Colonic mucosa (tissue), 4 donors: ENCODE results near the gene LRRC70. TPM values are rescaled to one million over a fixed set of nuclear protein-coding genes. Genes with fewer than 3 reads are reported as not detected.
"Not testable (repeated sequence)": the region's sequence is repeated elsewhere in the genome, so short reads cannot be mapped to it uniquely, and the experiment has no call there.

Experiments
- DNase-seq: peaks from one replicate; pipeline ENCODE4 v3.0.0-alpha.2; 2020
- H3K27ac ChIP-seq: fragments of 200-600 bp; one replicate; pipeline ENCODE4 v1.8.0; 2021
- H3K27me3 ChIP-seq: fragments of 200-600 bp; one replicate; pipeline ENCODE4 v1.8.0; 2021
- H3K36me3 ChIP-seq: fragments of 200-600 bp; one replicate; pipeline ENCODE4 v1.8.0; 2021
- H3K4me1 ChIP-seq: fragments of 200-600 bp; one replicate; pipeline ENCODE4 v1.8.0; 2021; ENCODE audit warnings: mild to moderate bottlenecking
- H3K4me3 ChIP-seq: fragments of 200-600 bp; one replicate; pipeline ENCODE4 v1.8.0; 2021
- H3K9ac ChIP-seq, 2 donors: one replicate each; pipeline ENCODE4 v1.7.0; 2013; ENCODE audit warnings: control low read depth in 2 of 2, low read depth in 2 of 2, low read length in 2 of 2
- H3K9me3 ChIP-seq: fragments of 200-600 bp; one replicate; pipeline ENCODE4 v1.8.0; 2021
- intact Hi-C: fragments of 100-400 bp; cut with DNase I; formaldehyde crosslinking; loops from one replicate; pipeline ENCODE4 v1.14.1; 2022
- total RNA-seq, 2 donors: library from RNA; stranded (reverse); fragmentation: NEBNext Ultra II Directional in 1 of 2; extraction: Animal tissue kit (Norgen Biotek cat#: 25700) in 1 of 2; gene quantifications; one replicate each; pipeline ENCODE4 v1.2.1, GENCODE V29; 2021
- TF ChIP-seq, protein P1 (sequence below): fragments of 200-600 bp; IDR thresholded peaks from one replicate; pipeline ENCODE4 v1.8.0; 2022; ENCODE audit warnings: antibody characterized with exemption, mild to moderate bottlenecking
- donor health status: healthy.
- donor health status: DM: no; HTN: no; CAD: no.
- donor health status: DM: no; HTN: no; CAD: no.

The LRRC70 gene
- total RNA-seq, 2 donors from 2014 or later: 1.0 to 2.7 TPM

DNA sequence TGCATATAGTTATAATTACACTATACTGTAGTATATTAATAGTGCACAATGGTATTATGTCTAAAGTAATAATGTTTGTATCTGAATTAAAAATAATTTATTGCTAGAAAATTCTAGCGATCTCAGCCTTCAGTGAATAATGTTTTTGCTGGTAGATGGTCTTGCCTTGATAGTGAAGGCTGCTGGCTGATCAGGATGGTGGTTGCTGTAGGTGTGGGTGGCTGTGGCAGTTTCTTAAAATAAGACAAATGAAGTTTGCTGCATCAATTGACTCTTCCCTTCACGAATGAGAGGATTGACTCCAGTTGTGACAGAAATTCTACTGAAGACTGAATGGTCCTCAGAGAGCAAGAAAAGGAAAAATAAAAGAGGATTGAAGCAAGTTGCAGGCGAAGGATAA lies 19.7 kb upstream of the LRRC70 start:
- DNase-seq: no peak
- no peak overlapping the region for H3K9ac ChIP-seq
- H3K27me3 ChIP-seq: no peaks in the 10 kb centered on the region
- H3K9me3 ChIP-seq: no peaks in the 10 kb centered on the region
- TF ChIP-seq, protein P1, sequence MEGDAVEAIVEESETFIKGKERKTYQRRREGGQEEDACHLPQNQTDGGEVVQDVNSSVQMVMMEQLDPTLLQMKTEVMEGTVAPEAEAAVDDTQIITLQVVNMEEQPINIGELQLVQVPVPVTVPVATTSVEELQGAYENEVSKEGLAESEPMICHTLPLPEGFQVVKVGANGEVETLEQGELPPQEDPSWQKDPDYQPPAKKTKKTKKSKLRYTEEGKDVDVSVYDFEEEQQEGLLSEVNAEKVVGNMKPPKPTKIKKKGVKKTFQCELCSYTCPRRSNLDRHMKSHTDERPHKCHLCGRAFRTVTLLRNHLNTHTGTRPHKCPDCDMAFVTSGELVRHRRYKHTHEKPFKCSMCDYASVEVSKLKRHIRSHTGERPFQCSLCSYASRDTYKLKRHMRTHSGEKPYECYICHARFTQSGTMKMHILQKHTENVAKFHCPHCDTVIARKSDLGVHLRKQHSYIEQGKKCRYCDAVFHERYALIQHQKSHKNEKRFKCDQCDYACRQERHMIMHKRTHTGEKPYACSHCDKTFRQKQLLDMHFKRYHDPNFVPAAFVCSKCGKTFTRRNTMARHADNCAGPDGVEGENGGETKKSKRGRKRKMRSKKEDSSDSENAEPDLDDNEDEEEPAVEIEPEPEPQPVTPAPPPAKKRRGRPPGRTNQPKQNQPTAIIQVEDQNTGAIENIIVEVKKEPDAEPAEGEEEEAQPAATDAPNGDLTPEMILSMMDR: no peak
- H3K27ac ChIP-seq: no peak overlapping the region
- H3K4me3 ChIP-seq: no peak overlapping the region
- H3K4me1 ChIP-seq: no peaks in the 10 kb centered on the region
- intact Hi-C loops: no loop called here
- no peaks in the 10 kb centered on the region for H3K36me3 ChIP-seq

DNA sequence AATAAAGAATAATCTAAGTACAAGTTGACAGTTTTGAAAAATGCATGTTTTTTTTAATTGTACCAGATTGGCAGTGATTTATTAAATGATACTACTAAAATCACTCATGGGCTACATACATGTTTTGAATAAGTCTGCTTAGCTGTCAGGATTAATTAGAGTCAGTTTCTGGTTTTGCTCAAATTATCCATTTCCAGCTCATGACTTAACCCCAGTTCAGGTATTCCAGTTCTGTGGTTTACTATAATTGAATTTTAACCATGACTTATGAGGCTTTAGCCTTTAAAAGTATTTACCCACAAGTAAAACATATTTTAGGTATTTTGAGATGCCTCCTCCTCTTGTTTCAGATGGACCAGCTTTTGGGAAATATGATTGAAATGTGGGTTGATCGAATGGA lies 17.8 kb upstream of the LRRC70 start:
- H3K27ac ChIP-seq: no peak overlapping the region
- no peaks in the 10 kb centered on the region for H3K27me3 ChIP-seq
- H3K4me3 ChIP-seq: no peak overlapping the region
- TF ChIP-seq, protein P1: no peak
- H3K4me1 ChIP-seq: no peaks in the 10 kb centered on the region
- DNase-seq: no peak
- H3K36me3 ChIP-seq: no peaks in the 10 kb centered on the region
- no peaks in the 10 kb centered on the region for H3K9me3 ChIP-seq
- intact Hi-C loops: no loop called here
- H3K9ac ChIP-seq: no peak overlapping the region

DNA sequence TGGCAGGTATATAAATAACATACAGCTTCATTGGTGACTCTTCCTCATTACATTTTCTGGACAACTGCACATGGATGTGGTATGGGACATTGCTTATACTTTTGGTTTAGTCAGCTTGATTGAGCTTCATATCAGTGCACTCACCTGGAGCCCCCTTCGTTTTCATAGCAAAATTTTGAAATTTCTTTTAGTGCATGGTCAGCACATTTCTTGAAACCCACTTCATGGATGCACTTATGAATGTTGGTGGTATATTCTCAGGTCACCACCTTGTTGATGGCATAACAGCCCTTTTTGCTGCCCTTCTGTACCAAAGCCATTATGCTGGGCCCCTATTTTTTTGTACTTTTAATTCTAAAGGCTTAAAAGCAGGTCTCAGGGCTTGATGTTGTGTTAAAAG lies 16.7 kb upstream of the LRRC70 start:
- Histone ChIP-seq H3K36me3 (no peaks in the 10 kb centered on the region), H3K9me3 (no peaks in the 10 kb centered on the region), H3K9ac (no peak overlapping the region), H3K27ac (no peak overlapping the region), H3K4me3 (no peak overlapping the region), H3K4me1 (no peaks in the 10 kb centered on the region), H3K27me3 (no peaks in the 10 kb centered on the region)
- DNase-seq: no peak
- TF ChIP-seq, protein P1: no peak
- intact Hi-C loops: no loop called here

DNA sequence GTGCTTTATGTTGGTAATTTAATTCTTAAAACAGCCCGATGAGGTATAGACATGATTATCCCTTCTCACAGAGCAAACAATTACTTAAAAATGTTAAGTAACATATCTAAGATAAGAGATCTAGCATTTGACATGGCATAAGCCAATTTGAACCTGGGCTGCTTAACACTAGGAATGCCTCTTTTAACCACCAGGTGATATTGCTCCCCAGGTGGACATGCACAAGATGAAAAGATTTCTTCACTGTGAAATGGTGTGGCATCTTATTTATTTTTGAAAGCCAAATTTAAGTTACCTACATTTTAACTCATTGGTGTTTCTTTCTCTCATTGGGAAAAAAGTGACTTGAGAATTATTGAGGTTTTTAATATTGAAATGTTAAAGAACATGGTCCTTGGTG lies 15.8 kb upstream of the LRRC70 start:
- Histone ChIP-seq H3K9ac (no peak overlapping the region), H3K36me3 (no peaks in the 10 kb centered on the region), H3K27me3 (no peaks in the 10 kb centered on the region), H3K4me3 (no peak overlapping the region), H3K27ac (no peak overlapping the region), H3K4me1 (no peaks in the 10 kb centered on the region), H3K9me3 (no peaks in the 10 kb centered on the region)
- no peak for DNase-seq
- intact Hi-C loops: no loop called here
- TF ChIP-seq, protein P1: no peak

DNA sequence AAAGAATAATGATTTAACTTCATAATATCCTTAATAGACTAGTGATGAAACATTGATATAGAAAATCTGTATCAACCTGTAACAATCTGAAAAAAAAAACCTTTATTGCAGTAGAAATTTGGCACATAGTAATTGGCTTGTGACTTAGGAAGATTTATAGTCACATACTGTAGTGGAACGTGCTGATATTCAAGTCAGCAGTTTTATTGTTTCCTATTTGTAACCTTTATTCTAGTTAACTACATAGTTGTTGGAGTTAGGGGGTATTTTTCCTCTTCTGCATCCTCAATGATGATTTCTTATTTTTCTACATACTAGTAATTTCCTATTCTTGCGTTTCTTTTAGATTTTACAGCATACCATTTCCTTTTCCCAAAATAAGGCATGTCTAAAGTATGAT lies 14.5 kb upstream of the LRRC70 start:
- TF ChIP-seq, protein P1: no peak
- Histone ChIP-seq H3K9ac (no peak overlapping the region), H3K27ac (no peak overlapping the region), H3K36me3 (no peaks in the 10 kb centered on the region), H3K4me1 (no peaks in the 10 kb centered on the region), H3K9me3 (no peaks in the 10 kb centered on the region), H3K27me3 (no peaks in the 10 kb centered on the region), H3K4me3 (no peak overlapping the region)
- intact Hi-C loops: no loop called here
- no peak for DNase-seq

DNA sequence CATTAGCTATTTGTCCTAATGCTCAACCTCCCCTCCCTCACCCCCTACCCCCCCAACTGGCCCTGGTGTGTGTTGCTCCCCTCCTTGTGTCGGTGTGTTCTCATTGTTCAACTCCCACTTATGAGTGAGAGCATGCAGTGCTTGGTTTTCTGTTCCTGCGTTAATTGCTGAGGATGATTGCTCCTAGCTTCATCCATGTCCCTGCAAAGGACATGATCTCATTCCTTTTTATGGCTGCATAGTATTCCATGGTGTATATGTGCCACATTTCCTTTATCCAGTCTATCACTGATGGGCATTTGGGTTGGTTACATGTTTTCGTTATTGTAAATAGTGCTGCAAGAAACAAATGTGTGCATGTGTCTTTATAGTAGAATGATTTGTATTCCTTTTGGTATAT lies 12.9 kb upstream of the LRRC70 start:
- H3K36me3 ChIP-seq, intact Hi-C loops: not testable (repeated sequence)

More for the DNA sequence above, 12.9 kb upstream of the LRRC70 start:
- DNase-seq, H3K9ac ChIP-seq, H3K27ac ChIP-seq, H3K4me3 ChIP-seq, H3K27me3 ChIP-seq, H3K4me1 ChIP-seq, H3K9me3 ChIP-seq: not testable (repeated sequence)
